Measurements from ENCODE around the gene ACVR1C. TPM values are rescaled to one million over a fixed set of nuclear protein-coding genes. Genes with fewer than 3 reads are reported as not detected.

Gene ACVR1C
- polyA plus RNA-seq, 3 donors = 0.05 TPM; not detected in 2

- Mint-ChIP-seq H3K27ac (peak overlapping the region in 6 of 7 donors; percentile 22 to 75 (median 70)), H3K9me3 (peaks cover 0 to 2% (median 0%) of the 10 kb centered on the region in 7 donors), H3K27me3 (ENCODE audit: low read depth in 3 of 3) (no peaks in the 10 kb centered on the region), H3K4me3 (no peak overlapping the region), H3K4me1 (peaks cover 17% of the 10 kb centered on the region), H3K36me3 (no peaks in the 10 kb centered on the region)
- no peaks in the 10 kb centered on the region for H3K9me3 ChIP-seq (replicated peaks in 1 of 2; ENCODE audit: control insufficient read depth in 1 of 2, insufficient read depth in 1 of 2, low read length in 2 of 2)
- peak; percentile 28 to 45 (median 34) for DNase-seq
- H3K27ac ChIP-seq (ENCODE audit: low read depth in 1 of 2, low read length in 2 of 2) = peak overlapping the region in 1 of 2 donors; percentile 44
- peak overlapping the region; percentile 36 for H2AFZ ChIP-seq (ENCODE audit: insufficient read depth, low read depth, low read length, poor library complexity, severe bottlenecking)
- no peak overlapping the region for H3K4me2 ChIP-seq (replicated peaks; ENCODE audit: extremely low read depth, low read length, poor library complexity, severe bottlenecking)
- H3K4me3 ChIP-seq (replicated peaks in 1 of 3; ENCODE audit: low read depth in 2 of 3, low read length in 3 of 3) = no peak overlapping the region
- no peak for TF ChIP-seq CTCF (IDR thresholded peaks at IDR 0.05)
- no peaks in the 10 kb centered on the region for H3K79me2 ChIP-seq (ENCODE audit: insufficient read depth, low read length)
- H4K20me1 ChIP-seq (ENCODE audit: insufficient read depth, low read length) = no peaks in the 10 kb centered on the region
- H3K9ac ChIP-seq (ENCODE audit: insufficient read depth, low read length, poor library complexity, severe bottlenecking) = no peak overlapping the region
- intact Hi-C loops (cut with micrococcal nuclease) = no loop called here
- WGBS (ENCODE audit: insufficient coverage) = 71% methylated on average over 3 of the region's 3 CpGs
- H3K36me3 ChIP-seq (replicated peaks in 1 of 2; ENCODE audit: control insufficient read depth in 1 of 2, insufficient read depth in 2 of 2, low read length in 2 of 2) = no peaks in the 10 kb centered on the region
- peaks cover 5 to 16% of the 10 kb centered on the region in 2 donors for H3K4me1 ChIP-seq (ENCODE audit: control insufficient read depth in 1 of 2, insufficient read depth in 2 of 2, low read length in 2 of 2)
- H3K27me3 ChIP-seq (ENCODE audit: control insufficient read depth in 2 of 2, insufficient read depth in 2 of 2, low read length in 2 of 2) = no peaks in the 10 kb centered on the region
Measured at GRCh38 chr2:157480182-157480961, 148.3 kb downstream of the ACVR1C start.

- no peaks in the 10 kb centered on the region for H3K79me2 ChIP-seq (ENCODE audit: insufficient read depth, low read length)
- H3K36me3 ChIP-seq (replicated peaks in 1 of 2; ENCODE audit: control insufficient read depth in 1 of 2, insufficient read depth in 2 of 2, low read length in 2 of 2) = no peaks in the 10 kb centered on the region
- no peak overlapping the region for H3K4me3 ChIP-seq (replicated peaks in 1 of 3; ENCODE audit: low read depth in 2 of 3, low read length in 3 of 3)
- Mint-ChIP-seq H3K27ac (peak overlapping the region in 2 of 7 donors; percentile 14 to 65), H3K9me3 (peaks cover 0 to 2% (median 0%) of the 10 kb centered on the region in 7 donors), H3K4me1 (peaks cover 17% of the 10 kb centered on the region), H3K4me3 (no peak overlapping the region), H3K36me3 (no peaks in the 10 kb centered on the region), H3K27me3 (ENCODE audit: low read depth in 3 of 3) (no peaks in the 10 kb centered on the region)
- peak overlapping the region in 1 of 2 donors; percentile 44 for H3K27ac ChIP-seq (ENCODE audit: low read depth in 1 of 2, low read length in 2 of 2)
- no peaks in the 10 kb centered on the region for H4K20me1 ChIP-seq (ENCODE audit: insufficient read depth, low read length)
- H3K4me2 ChIP-seq (replicated peaks; ENCODE audit: extremely low read depth, low read length, poor library complexity, severe bottlenecking) = no peak overlapping the region
- no peak overlapping the region for H3K9ac ChIP-seq (ENCODE audit: insufficient read depth, low read length, poor library complexity, severe bottlenecking)
- peak overlapping the region; percentile 8 for H2AFZ ChIP-seq (ENCODE audit: insufficient read depth, low read depth, low read length, poor library complexity, severe bottlenecking)
- no peaks in the 10 kb centered on the region for H3K27me3 ChIP-seq (ENCODE audit: control insufficient read depth in 2 of 2, insufficient read depth in 2 of 2, low read length in 2 of 2)
- no peaks in the 10 kb centered on the region for H3K9me3 ChIP-seq (replicated peaks in 1 of 2; ENCODE audit: control insufficient read depth in 1 of 2, insufficient read depth in 1 of 2, low read length in 2 of 2)
- intact Hi-C loops (cut with micrococcal nuclease) = no loop called here
- TF ChIP-seq CTCF (IDR thresholded peaks at IDR 0.05) = no peak
- WGBS (ENCODE audit: insufficient coverage) = 70% methylated on average over 3 of the region's 7 CpGs
- peaks cover 5 to 16% of the 10 kb centered on the region in 2 donors for H3K4me1 ChIP-seq (ENCODE audit: control insufficient read depth in 1 of 2, insufficient read depth in 2 of 2, low read length in 2 of 2)
- DNase-seq = no peak
Measured at GRCh38 chr2:157479081-157480027, 149.3 kb downstream of the ACVR1C start.

All from CD14-positive monocyte (primary cell).